SK-N-SH (cell line): ENCODE measurements around the gene PARP8. TPM values are rescaled to one million over a fixed set of nuclear protein-coding genes. Genes with fewer than 3 reads are reported as not detected.
A peak's percentile ranks its signal among the peaks of the same experiment; 100 is the strongest.

ENCODE experiments used
- CTCF ChIA-PET: fragments of 300-600, 350-600 bp; formaldehyde crosslinking; extraction: SDS; loops from one replicate; lab custom pipeline; 2021; lab: Yijun Ruan, JAX
- POLR2A ChIA-PET: fragments of 350-600 bp; sonication (Branson Sonifier 250); formaldehyde crosslinking; extraction: SDS; loops from one replicate; lab custom pipeline; 2020; ENCODE audit warnings: antibody characterized with exemption, inconsistent platforms; lab: Yijun Ruan, JAX
- DNase-seq: peaks from one replicate; pipeline ENCODE4 v3.0.0; 2012
- H2AFZ ChIP-seq: fragments of 200-600 bp; sonication (generic); 2 replicates; pipeline ENCODE4 v1.8.1; 2016; ENCODE audit warnings: antibody characterized with exemption, mild to moderate bottlenecking, low read depth
- H3F3A ChIP-seq: fragments of 200-600 bp; sonication (generic); replicated peaks from 2 replicates; pipeline ENCODE3; 2016; ENCODE audit warnings: antibody characterized with exemption, mild to moderate bottlenecking; ENCODE audit not compliant: insufficient read depth
- H3K27ac ChIP-seq, 2 experiments: fragments of 200-500 bp in 1 of 2; fragments of 200-600 bp in 1 of 2; sonication (Bioruptor generic) in 1 of 2; sonication (generic), shearing (Covaris generic) in 1 of 2; 2 replicates each; pipeline versions ENCODE4 v1.5.1 to v1.6.1; 2014 to 2016; ENCODE audit warnings: low read depth in 2 of 2, inconsistent platforms in 1 of 2, low read length in 1 of 2, mild to moderate bottlenecking in 1 of 2, mixed read lengths in 1 of 2
- H3K27me3 ChIP-seq: fragments of 200-600 bp; sonication (generic), shearing (Covaris generic); 2 replicates; pipeline ENCODE4 v1.6.1; 2016; ENCODE audit warnings: mixed run types; ENCODE audit not compliant: insufficient read depth
- H3K36me3 ChIP-seq, 2 experiments: fragments of 200-500 bp in 1 of 2; fragments of 200-600 bp in 1 of 2; sonication (Bioruptor generic) in 1 of 2; sonication (generic) in 1 of 2; replicated peaks in 1 of 2; 2 replicates each; pipeline versions ENCODE3 to v1.5.1; 2014 to 2016; ENCODE audit warnings: low read length in 1 of 2, mild to moderate bottlenecking in 1 of 2; ENCODE audit not compliant: insufficient read depth in 2 of 2, control insufficient read depth in 1 of 2
- H3K4me1 ChIP-seq, 2 experiments: fragments of 200-500 bp in 1 of 2; fragments of 200-600 bp in 1 of 2; sonication (Bioruptor generic) in 1 of 2; sonication (generic), shearing (Covaris generic) in 1 of 2; 2 replicates each; pipeline versions ENCODE4 v1.5.1 to v1.6.1; 2014 to 2016; ENCODE audit warnings: low read depth in 1 of 2, low read length in 1 of 2, mixed run types in 1 of 2; ENCODE audit not compliant: insufficient read depth in 2 of 2, control insufficient read depth in 1 of 2
- H3K4me2 ChIP-seq: fragments of 200-600 bp; sonication (generic), shearing (Covaris generic); 2 replicates; pipeline ENCODE4 v1.6.1; 2017; ENCODE audit warnings: mixed run types
- H3K4me3 ChIP-seq, 2 experiments: fragments of 200-500 bp in 1 of 2; fragments of 200-600 bp in 1 of 2; sonication (Bioruptor generic) in 1 of 2; sonication (generic), shearing (Covaris generic) in 1 of 2; 2 replicates each; pipeline versions ENCODE4 v1.5.1 to v1.8.1; 2014 to 2016; ENCODE audit warnings: low read depth in 2 of 2, inconsistent platforms in 1 of 2, low read length in 1 of 2, mild to moderate bottlenecking in 1 of 2, mixed read lengths in 1 of 2, moderate library complexity in 1 of 2
- H3K79me2 ChIP-seq: fragments of 200-600 bp; sonication (generic); 2 replicates; pipeline ENCODE4 v1.8.1; 2017; ENCODE audit warnings: mild to moderate bottlenecking; ENCODE audit not compliant: insufficient read depth
- H3K9ac ChIP-seq: fragments of 200-600 bp; sonication (generic); 2 replicates; pipeline ENCODE4 v1.6.1; 2017; ENCODE audit warnings: mixed run types
- H3K9me2 ChIP-seq: fragments of 200-600 bp; sonication (generic); 2 replicates; pipeline ENCODE4 v1.6.1; 2017; ENCODE audit warnings: mixed run types
- H3K9me3 ChIP-seq: fragments of 200-600 bp; sonication (generic); 2 replicates; pipeline ENCODE4 v1.6.1; 2017; ENCODE audit warnings: mixed run types, mild to moderate bottlenecking, moderate library complexity
- H4K20me1 ChIP-seq: fragments of 200-600 bp; sonication (generic); 2 replicates; pipeline ENCODE4 v1.6.1; 2017; ENCODE audit warnings: mild to moderate bottlenecking, mixed run types; ENCODE audit not compliant: insufficient read depth
- CHD2 ChIP-seq: fragments of 150-350 bp; IDR thresholded peaks from 2 replicates; pipeline ENCODE4 v1.6.1; 2018; ENCODE audit warnings: low read length; ENCODE audit not compliant: partially characterized antibody
- FOSL2 ChIP-seq: IDR thresholded peaks from 2 replicates; pipeline ENCODE4 v1.4.0; 2012; ENCODE audit warnings: low read depth, mild to moderate bottlenecking, moderate library complexity, borderline replicate concordance
- GATA2 ChIP-seq: sonication (generic); formaldehyde crosslinking; IDR thresholded peaks from 2 replicates; pipeline ENCODE4 v1.5.0; 2020; ENCODE audit warnings: mild to moderate bottlenecking, missing genetic modification reagents
- MEF2A ChIP-seq: IDR thresholded peaks from 2 replicates; pipeline ENCODE4 v1.4.0; 2012; ENCODE audit warnings: low read depth, borderline replicate concordance
- NRF1 ChIP-seq: IDR thresholded peaks from 2 replicates; pipeline ENCODE4 v1.6.1; 2012; ENCODE audit warnings: low read depth, mild to moderate bottlenecking, low read length
- RFX5 ChIP-seq: IDR thresholded peaks from 2 replicates; pipeline ENCODE4 v1.6.1; 2012; ENCODE audit warnings: mild to moderate bottlenecking, improper control_type of control experiment, low read length
- RXRA ChIP-seq: IDR thresholded peaks from 2 replicates; pipeline ENCODE4 v1.4.0; 2012; ENCODE audit warnings: low read depth, mild to moderate bottlenecking, borderline replicate concordance
- SIN3A ChIP-seq: IDR thresholded peaks from 2 replicates; pipeline ENCODE4 v1.6.1; 2012; ENCODE audit warnings: low read depth, mild to moderate bottlenecking, low read length, moderate library complexity, borderline replicate concordance
- TEAD4 ChIP-seq: IDR thresholded peaks from 2 replicates; pipeline ENCODE4 v1.4.0; 2012; ENCODE audit warnings: mild to moderate bottlenecking, borderline replicate concordance; ENCODE audit not compliant: insufficient read depth
- WGBS: methylation state at CpG from one replicate; pipeline ENCODE4 v1.1.6; 2017; ENCODE audit warnings: low lambda C conversion rate; 5-methylcytosine and 5-hydroxymethylcytosine counted together
- polyA plus RNA-seq, 3 experiments: library from polyadenylated mRNA; depleted of rRNA; stranded (reverse); fragments of >200 nt; gene quantifications; 2 replicates each; pipeline ENCODE4 v1.2.3, GENCODE V29; 2012
- TF ChIP-seq, protein P1 (sequence below): IDR thresholded peaks from 2 replicates; pipeline ENCODE4; 2012
- TF ChIP-seq, protein P2 (sequence below): IDR thresholded peaks from 2 replicates; pipeline ENCODE4 v1.4.0; 2012; ENCODE audit warnings: low read depth
- TF ChIP-seq, protein P3 (sequence below): fragments of 200-600 bp; sonication (generic); IDR thresholded peaks from 2 replicates; pipeline ENCODE4 v1.6.1; 2017; ENCODE audit warnings: antibody characterized with exemption, mild to moderate bottlenecking, moderate library complexity
- TF ChIP-seq, protein P4 (sequence below): IDR thresholded peaks from 2 replicates; pipeline ENCODE4 v1.4.0; 2012; ENCODE audit warnings: low read depth, borderline replicate concordance
- TF ChIP-seq, protein P5 (sequence below): IDR thresholded peaks from 2 replicates; pipeline ENCODE4 v1.6.1; 2012; ENCODE audit warnings: mild to moderate bottlenecking, low read depth, low read length, moderate library complexity

The PARP8 gene
- polyA plus RNA-seq, 1 of the 3 experiments (the other 2 are of a cell fraction) = 6.2 TPM

DNA sequence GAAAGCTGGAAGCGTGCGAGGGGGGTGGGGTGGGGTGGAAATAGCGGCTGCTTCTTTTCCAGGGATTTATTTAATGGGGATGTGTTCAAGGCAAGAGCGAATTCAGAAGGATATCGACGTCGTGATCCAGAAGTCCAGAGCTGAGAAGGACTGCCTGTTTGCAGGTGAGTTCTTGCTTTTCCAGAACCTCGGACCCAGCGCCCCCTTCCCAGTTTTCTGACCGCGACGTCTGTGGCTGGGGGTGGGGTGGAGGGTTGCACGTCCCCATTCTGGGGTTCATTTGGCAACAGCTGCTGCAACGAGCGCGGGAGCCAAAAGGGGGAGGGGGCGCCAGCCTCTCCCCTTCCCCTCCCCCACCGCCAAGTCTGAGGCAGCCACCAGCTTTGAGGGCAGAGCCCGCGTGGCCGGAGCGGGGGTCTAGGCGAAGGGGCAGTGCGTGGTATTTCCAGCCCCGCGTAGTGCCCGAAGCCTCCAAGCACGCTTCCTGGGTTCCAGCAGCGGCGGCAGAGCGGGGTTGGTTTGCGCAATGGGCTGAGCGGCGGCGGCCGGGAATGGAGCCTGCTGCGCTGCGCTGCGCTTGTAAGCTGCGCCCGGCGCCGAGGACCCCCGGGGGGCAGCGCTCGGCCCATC, 701 bp downstream of the PARP8 start:
- TF ChIP-seq, protein P1, sequence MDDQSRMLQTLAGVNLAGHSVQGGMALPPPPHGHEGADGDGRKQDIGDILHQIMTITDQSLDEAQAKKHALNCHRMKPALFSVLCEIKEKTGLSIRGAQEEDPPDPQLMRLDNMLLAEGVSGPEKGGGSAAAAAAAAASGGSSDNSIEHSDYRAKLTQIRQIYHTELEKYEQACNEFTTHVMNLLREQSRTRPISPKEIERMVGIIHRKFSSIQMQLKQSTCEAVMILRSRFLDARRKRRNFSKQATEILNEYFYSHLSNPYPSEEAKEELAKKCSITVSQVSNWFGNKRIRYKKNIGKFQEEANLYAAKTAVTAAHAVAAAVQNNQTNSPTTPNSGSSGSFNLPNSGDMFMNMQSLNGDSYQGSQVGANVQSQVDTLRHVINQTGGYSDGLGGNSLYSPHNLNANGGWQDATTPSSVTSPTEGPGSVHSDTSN = no peak
- TF ChIP-seq, protein P2, sequence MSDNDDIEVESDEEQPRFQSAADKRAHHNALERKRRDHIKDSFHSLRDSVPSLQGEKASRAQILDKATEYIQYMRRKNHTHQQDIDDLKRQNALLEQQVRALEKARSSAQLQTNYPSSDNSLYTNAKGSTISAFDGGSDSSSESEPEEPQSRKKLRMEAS = peak; percentile 15; the same call in 1 of the 2 replicates
- TF ChIP-seq FOSL2 (no peak), CHD2 (peak; percentile 76)
- TF ChIP-seq, all 33 proteins: peak for 2
- Histone ChIP-seq H3K4me3 (peak overlapping the region; percentile 86 to 92), H3K9me2 (no peaks in the 10 kb centered on the region), H3K79me2 (0 out of 2 replicates have a peak, but pooled peaks cover 2% of the 10 kb centered on the region), H3K36me3 (no peaks in the 10 kb centered on the region), H2AFZ (peak overlapping the region; percentile 87), H3K4me2 (peak overlapping the region; percentile 88), H3K27me3 (no peaks in the 10 kb centered on the region), H3K27ac (peak overlapping the region; percentile 50 to 89; a peak in 3 of 4 replicates), H4K20me1 (no peaks in the 10 kb centered on the region), H3F3A (no peaks in the 10 kb centered on the region), H3K9me3 (no peaks in the 10 kb centered on the region), H3K4me1 (peaks cover 0 to 3% of the 10 kb centered on the region in 2 experiments; a peak in 2 of 4 replicates), H3K9ac (peak overlapping the region; percentile 90)
- ChIA-PET POLR2A (no interaction called here), CTCF (interaction anchor here (0.6 to 0.9 kb wide), 4 partner anchors 44 to 1898 kb away, joined by 3 to 4 read pairs (median 3); no protein-coding TSS in a partner anchor)
- 2% methylated on average over 14 of the region's 46 CpGs for WGBS
- DNase-seq = peak; percentile 80

DNA sequence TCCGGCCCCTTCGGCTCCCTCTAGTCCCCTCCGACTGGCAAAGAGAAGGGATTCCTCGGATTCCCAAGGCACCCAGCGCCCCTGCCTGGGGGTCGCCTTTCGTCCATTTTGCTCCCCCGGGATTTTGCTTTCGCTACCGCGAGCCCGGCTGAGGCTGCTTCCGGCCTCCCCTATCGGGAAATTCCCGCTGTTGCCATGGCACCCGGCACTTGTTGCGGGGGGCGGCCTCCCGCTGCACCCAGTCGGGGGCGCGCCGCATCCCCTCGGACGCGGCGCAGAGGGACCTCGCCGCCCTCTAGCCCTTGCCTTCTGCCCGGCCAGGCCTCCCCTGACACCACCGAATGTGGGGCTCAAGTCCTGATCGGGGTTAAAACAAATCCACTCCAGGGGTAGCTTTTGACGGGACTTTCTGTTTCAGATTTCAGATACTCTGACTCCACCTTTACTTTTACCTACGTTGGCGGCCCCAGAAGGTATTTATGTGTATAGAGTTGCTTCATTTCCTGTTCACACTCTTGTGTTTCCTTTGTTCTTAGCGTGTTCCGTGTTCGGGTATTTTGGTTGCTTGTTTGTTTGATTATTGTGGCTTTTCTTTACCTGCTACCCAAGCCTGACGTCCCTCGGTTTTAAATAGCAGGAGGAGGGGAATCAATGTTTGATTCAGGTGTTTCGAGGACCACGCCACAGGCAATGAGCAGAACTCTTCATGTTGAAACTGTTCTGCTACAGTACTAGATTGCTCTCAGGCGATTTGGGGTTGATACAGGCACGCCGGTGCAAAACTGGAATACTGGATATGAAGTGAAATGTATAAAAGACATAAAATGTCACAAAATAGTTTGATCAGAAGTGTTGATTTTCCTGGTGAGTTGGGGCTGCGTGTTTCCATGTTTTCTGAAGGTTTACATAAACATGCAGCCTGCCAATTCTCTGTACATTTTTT, 1.5 kb downstream of the PARP8 start:
- peaks cover 2% of the 10 kb centered on the region; the same call in 1 of the 2 replicates for H3K79me2 ChIP-seq
- H3K9me3 ChIP-seq = no peaks in the 10 kb centered on the region
- H3K4me2 ChIP-seq = peak overlapping the region; percentile 88
- H3K9ac ChIP-seq = peak overlapping the region; percentile 90
- 2% methylated on average over 30 of the region's 46 CpGs for WGBS
- no peaks in the 10 kb centered on the region for H4K20me1 ChIP-seq
- peak; percentile 82 for DNase-seq
- no peaks in the 10 kb centered on the region for H3F3A ChIP-seq
- peaks cover 0 to 3% of the 10 kb centered on the region in 2 experiments; a peak in 2 of 4 replicates for H3K4me1 ChIP-seq
- no peaks in the 10 kb centered on the region for H3K36me3 ChIP-seq
- ChIA-PET POLR2A (no interaction called here), CTCF (interaction anchor here (0.6 kb wide), 1 partner anchor 156 kb away, joined by 4 read pairs; no protein-coding TSS in a partner anchor)
- peak overlapping the region; percentile 87 for H2AFZ ChIP-seq
- no peaks in the 10 kb centered on the region for H3K27me3 ChIP-seq
- H3K4me3 ChIP-seq = peak overlapping the region; percentile 86 to 92
- H3K9me2 ChIP-seq = no peaks in the 10 kb centered on the region
- peak overlapping the region; percentile 50 to 89 for H3K27ac ChIP-seq
- TF ChIP-seq, protein P3, sequence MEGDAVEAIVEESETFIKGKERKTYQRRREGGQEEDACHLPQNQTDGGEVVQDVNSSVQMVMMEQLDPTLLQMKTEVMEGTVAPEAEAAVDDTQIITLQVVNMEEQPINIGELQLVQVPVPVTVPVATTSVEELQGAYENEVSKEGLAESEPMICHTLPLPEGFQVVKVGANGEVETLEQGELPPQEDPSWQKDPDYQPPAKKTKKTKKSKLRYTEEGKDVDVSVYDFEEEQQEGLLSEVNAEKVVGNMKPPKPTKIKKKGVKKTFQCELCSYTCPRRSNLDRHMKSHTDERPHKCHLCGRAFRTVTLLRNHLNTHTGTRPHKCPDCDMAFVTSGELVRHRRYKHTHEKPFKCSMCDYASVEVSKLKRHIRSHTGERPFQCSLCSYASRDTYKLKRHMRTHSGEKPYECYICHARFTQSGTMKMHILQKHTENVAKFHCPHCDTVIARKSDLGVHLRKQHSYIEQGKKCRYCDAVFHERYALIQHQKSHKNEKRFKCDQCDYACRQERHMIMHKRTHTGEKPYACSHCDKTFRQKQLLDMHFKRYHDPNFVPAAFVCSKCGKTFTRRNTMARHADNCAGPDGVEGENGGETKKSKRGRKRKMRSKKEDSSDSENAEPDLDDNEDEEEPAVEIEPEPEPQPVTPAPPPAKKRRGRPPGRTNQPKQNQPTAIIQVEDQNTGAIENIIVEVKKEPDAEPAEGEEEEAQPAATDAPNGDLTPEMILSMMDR = no peak
- peak; percentile 63; the same call in 1 of the 2 replicates for TF ChIP-seq RFX5
- TF ChIP-seq, protein P4, sequence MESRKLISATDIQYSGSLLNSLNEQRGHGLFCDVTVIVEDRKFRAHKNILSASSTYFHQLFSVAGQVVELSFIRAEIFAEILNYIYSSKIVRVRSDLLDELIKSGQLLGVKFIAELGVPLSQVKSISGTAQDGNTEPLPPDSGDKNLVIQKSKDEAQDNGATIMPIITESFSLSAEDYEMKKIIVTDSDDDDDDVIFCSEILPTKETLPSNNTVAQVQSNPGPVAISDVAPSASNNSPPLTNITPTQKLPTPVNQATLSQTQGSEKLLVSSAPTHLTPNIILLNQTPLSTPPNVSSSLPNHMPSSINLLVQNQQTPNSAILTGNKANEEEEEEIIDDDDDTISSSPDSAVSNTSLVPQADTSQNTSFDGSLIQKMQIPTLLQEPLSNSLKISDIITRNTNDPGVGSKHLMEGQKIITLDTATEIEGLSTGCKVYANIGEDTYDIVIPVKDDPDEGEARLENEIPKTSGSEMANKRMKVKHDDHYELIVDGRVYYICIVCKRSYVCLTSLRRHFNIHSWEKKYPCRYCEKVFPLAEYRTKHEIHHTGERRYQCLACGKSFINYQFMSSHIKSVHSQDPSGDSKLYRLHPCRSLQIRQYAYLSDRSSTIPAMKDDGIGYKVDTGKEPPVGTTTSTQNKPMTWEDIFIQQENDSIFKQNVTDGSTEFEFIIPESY = no peak
- no peak for TF ChIP-seq RXRA
- TF ChIP-seq, protein P5, sequence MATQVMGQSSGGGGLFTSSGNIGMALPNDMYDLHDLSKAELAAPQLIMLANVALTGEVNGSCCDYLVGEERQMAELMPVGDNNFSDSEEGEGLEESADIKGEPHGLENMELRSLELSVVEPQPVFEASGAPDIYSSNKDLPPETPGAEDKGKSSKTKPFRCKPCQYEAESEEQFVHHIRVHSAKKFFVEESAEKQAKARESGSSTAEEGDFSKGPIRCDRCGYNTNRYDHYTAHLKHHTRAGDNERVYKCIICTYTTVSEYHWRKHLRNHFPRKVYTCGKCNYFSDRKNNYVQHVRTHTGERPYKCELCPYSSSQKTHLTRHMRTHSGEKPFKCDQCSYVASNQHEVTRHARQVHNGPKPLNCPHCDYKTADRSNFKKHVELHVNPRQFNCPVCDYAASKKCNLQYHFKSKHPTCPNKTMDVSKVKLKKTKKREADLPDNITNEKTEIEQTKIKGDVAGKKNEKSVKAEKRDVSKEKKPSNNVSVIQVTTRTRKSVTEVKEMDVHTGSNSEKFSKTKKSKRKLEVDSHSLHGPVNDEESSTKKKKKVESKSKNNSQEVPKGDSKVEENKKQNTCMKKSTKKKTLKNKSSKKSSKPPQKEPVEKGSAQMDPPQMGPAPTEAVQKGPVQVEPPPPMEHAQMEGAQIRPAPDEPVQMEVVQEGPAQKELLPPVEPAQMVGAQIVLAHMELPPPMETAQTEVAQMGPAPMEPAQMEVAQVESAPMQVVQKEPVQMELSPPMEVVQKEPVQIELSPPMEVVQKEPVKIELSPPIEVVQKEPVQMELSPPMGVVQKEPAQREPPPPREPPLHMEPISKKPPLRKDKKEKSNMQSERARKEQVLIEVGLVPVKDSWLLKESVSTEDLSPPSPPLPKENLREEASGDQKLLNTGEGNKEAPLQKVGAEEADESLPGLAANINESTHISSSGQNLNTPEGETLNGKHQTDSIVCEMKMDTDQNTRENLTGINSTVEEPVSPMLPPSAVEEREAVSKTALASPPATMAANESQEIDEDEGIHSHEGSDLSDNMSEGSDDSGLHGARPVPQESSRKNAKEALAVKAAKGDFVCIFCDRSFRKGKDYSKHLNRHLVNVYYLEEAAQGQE = no peak
- TF ChIP-seq FOSL2 = no peak
- TF ChIP-seq GATA2 (CRISPR knock-in tag) = no peak
- no peak for TF ChIP-seq NRF1
- no peak for TF ChIP-seq MEF2A
- no peak for TF ChIP-seq TEAD4
- TF ChIP-seq SIN3A = no peak
